Thyroid gland (tissue), 4 donors: Measurements from ENCODE around the gene ZNF860.

Source experiments
- CTCF ChIP-seq, 6 experiments: fragments of 200-600 bp in 3 of 6; fragments of 450-650 bp in 3 of 6; sonication (generic) in 3 of 6; IDR thresholded peaks; one replicate each; pipeline ENCODE4 v1.5.1; 2016 to 2019; ENCODE audit warnings: antibody characterized with exemption in 6 of 6, mild to moderate bottlenecking in 2 of 6, inconsistent platforms in 1 of 6, moderate library complexity in 1 of 6
- POLR2A ChIP-seq, 2 donors: fragments of 450-650 bp; IDR thresholded peaks; one replicate each; pipeline ENCODE4 v1.6.1; 2017; ENCODE audit warnings: antibody characterized with exemption in 2 of 2, mild to moderate bottlenecking in 2 of 2, moderate library complexity in 1 of 2

- TF ChIP-seq CTCF (IDR thresholded peaks at IDR 0.05) = no peak
- TF ChIP-seq POLR2A (IDR thresholded peaks at IDR 0.05) = no peak
These were observed 47.5 kb upstream of the ZNF860 start for GRCh38 chr3:31934018-31934417.
